SJSA1 (cell line): ENCODE results near the gene SCN7A. TPM values are rescaled to one million over a fixed set of nuclear protein-coding genes. Genes with fewer than 3 reads are reported as not detected.
"Not testable (repeated sequence)": the region's sequence is repeated elsewhere in the genome, so short reads cannot be mapped to it uniquely, and the experiment has no call there.

Experiments used
- DNase-seq, 2 experiments: peaks; one replicate each; pipeline ENCODE4 v3.0.0-alpha.2; 2015 to 2020; ENCODE audit warnings: low spot score in 2 of 2, low read depth in 1 of 2
- H3K27ac ChIP-seq: fragments of 250-450 bp; sonication (Bioruptor Pico); 2 replicates; pipeline ENCODE4 v1.5.1; 2020; ENCODE audit warnings: mild to moderate bottlenecking, moderate library complexity
- H3K27me3 ChIP-seq: fragments of 250-450 bp; sonication (Bioruptor Pico); replicated peaks from 2 replicates; pipeline ENCODE4 v1.5.1; 2020; ENCODE audit warnings: mild to moderate bottlenecking, moderate library complexity
- H3K36me3 ChIP-seq: fragments of 250-450 bp; sonication (Bioruptor Pico); 2 replicates; pipeline ENCODE4 v1.5.1; 2020; ENCODE audit warnings: mild to moderate bottlenecking
- H3K4me1 ChIP-seq: fragments of 250-450 bp; sonication (Bioruptor Pico); replicated peaks from 2 replicates; pipeline ENCODE4 v1.6.1; 2021; ENCODE audit warnings: mild to moderate bottlenecking
- H3K4me3 ChIP-seq: fragments of 250-450 bp; sonication (Bioruptor Pico); 2 replicates; pipeline ENCODE4 v1.5.1; 2020; ENCODE audit warnings: mild to moderate bottlenecking
- H3K9me3 ChIP-seq: fragments of 250-450 bp; sonication (Bioruptor Pico); replicated peaks from 2 replicates; pipeline ENCODE4 v1.5.1; 2020; ENCODE audit warnings: mild to moderate bottlenecking
- total RNA-seq: library from RNA; depleted of rRNA; stranded (reverse); fragments of >200 nt; shearing (Covaris generic); gene quantifications from 2 replicates; pipeline ENCODE4 v1.2.3, GENCODE V29; 2014

SCN7A gene
- total RNA-seq, 1 experiment from 2014 or later = 0.05 TPM

DNA sequence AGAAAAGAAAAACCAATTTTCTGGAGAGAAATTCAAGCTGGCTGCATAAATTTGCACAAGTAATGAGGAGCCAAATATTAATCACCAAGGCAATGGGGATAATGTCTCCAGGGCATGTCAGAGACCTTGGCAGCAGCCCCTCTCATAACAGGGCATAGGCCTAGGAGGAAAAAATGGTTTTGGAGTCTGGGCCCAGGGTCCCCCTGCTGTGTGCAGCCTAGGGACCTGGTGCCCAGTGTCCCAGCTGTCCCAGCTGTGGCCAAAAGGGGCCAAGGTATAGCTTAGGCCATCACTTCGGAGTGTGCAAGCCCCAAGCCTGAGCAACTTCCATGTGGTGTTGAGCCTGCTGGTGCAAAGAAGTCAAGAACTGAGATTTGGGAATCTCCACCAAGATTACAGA, 57.1 kb downstream of the SCN7A start:
- Histone ChIP-seq H3K9me3 (no peaks in the 10 kb centered on the region), H3K4me3 (no peak overlapping the region), H3K27me3 (0 out of 2 replicates have a peak, but pooled peaks cover 5% of the 10 kb centered on the region), H3K36me3 (no peaks in the 10 kb centered on the region), H3K27ac (no peak overlapping the region), H3K4me1 (no peaks in the 10 kb centered on the region)
- no peak for DNase-seq

DNA sequence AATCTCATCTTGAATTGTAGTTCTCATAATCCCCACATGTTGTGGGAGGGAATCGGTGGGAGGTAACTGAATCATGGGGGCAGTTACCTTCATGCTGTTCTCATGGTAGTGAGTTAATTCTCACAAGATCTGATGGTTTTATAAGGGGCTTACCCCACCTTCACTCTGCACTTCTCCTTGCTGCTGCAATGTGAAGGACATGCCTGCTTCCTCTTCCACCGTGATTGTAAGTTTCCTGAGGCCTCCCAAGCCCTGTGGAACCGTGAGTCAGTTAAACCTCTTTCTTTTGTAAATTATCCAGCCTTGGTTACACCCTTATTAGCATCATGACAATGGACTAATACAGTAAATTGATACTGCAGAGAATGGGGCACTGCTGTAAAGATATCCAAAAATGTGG, 57.9 kb downstream of the SCN7A start:
- H3K9me3 ChIP-seq = no peaks in the 10 kb centered on the region
- H3K4me1 ChIP-seq = no peaks in the 10 kb centered on the region
- DNase-seq = no peak
- H3K36me3 ChIP-seq = no peaks in the 10 kb centered on the region
- no peak overlapping the region for H3K4me3 ChIP-seq
- no peak overlapping the region for H3K27ac ChIP-seq
- H3K27me3 ChIP-seq = 0 out of 2 replicates have a peak, but pooled peaks cover 5% of the 10 kb centered on the region

DNA sequence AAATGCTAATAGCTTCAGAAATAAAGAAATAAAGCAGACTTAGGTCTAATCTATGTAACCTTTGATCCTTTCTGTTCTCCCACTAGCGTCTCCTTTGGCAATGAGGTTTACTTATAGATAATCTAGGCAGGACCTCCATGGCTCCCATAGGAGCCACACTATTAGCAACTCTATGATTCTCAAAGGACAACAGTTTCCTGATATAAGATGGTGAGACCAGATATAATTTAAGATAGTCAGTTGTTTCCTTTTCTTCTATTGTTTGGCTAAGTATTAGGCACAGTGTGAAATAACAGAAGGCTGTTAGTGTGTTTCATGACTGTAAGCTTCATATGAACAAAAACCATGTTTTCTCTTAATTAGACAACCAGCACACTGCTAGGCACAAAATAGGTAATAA, 59.6 kb downstream of the SCN7A start:
- no peaks in the 10 kb centered on the region for H3K9me3 ChIP-seq
- H3K4me1 ChIP-seq = no peaks in the 10 kb centered on the region

DNA sequence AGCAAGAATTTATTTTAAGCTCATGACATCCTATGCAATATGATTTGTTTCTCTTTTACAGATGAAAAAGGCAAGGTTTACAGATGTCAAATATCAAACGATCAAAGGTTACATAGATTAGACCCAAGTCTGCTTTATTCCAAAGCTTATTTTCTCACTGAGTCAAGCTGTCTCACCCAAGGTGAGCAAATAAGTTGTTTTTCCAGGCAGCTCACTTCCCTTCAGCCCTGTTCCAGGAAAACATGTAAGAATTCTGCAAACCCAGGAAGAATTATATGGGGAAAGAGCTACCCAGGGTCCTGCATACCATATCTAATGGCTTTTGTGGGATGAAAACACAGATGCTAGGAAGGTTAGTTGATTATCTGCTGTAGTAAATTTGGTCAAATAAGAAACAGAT, 60.6 kb downstream of the SCN7A start:
- H3K36me3 ChIP-seq = no peaks in the 10 kb centered on the region
- H3K27me3 ChIP-seq = 0 out of 2 replicates have a peak, but pooled peaks cover 5% of the 10 kb centered on the region
- no peak overlapping the region for H3K4me3 ChIP-seq
- DNase-seq = no peak
- no peaks in the 10 kb centered on the region for H3K9me3 ChIP-seq
- H3K27ac ChIP-seq = no peak overlapping the region
- no peaks in the 10 kb centered on the region for H3K4me1 ChIP-seq

More for the DNA sequence above, 59.6 kb downstream of the SCN7A start:
- Histone ChIP-seq H3K27me3 (0 out of 2 replicates have a peak, but pooled peaks cover 5% of the 10 kb centered on the region), H3K27ac (no peak overlapping the region), H3K36me3 (no peaks in the 10 kb centered on the region), H3K4me3 (no peak overlapping the region)
- no peak for DNase-seq

DNA sequence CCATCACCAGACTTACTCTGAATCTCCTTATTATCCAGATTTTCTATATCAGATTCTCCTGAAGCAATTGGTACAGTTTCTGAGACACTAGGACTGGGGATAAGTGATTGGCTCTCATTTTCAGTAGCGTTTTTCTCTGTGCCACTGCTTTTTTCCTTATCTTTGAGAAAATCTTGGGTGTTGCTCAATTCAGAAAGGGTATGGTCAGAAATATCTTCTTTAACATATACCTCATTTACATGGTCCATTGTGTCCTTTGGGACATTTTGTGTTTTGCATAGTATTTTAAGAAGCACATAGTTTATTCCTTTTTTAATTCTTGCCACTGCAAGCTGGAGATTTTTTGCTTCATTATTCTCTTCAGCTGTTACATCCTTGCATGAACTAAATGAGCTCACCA, 61.7 kb downstream of the SCN7A start:
- H3K27ac ChIP-seq = no peak overlapping the region
- DNase-seq = no peak
- no peaks in the 10 kb centered on the region for H3K4me1 ChIP-seq
- H3K9me3 ChIP-seq = no peaks in the 10 kb centered on the region
- H3K4me3 ChIP-seq = no peak overlapping the region
- H3K36me3 ChIP-seq = no peaks in the 10 kb centered on the region
- 0 out of 2 replicates have a peak, but pooled peaks cover 5% of the 10 kb centered on the region for H3K27me3 ChIP-seq

DNA sequence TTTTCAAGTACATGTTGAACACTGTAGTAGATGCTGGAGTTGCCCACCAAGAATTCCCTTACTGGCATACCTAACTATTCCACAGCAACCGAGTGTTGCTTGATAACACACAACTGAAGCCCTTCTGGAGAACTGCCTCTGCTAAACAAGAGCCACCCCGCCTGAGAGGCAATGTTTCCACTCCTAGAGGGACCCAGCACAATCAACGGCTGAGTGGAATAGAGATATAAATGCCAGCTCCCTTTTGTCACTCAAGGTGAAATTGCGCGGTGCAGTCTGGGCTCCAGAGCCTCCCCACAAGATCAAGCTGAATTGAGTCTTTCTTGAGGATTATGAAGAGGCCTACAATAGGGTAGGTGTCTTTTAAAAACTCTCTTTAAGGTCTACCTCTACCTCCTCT, 69.2 kb downstream of the SCN7A start:
- Histone ChIP-seq H3K36me3 (no peaks in the 10 kb centered on the region), H3K27ac (no peak overlapping the region), H3K9me3 (no peaks in the 10 kb centered on the region), H3K27me3 (no peaks in the 10 kb centered on the region), H3K4me3 (no peak overlapping the region), H3K4me1 (no peaks in the 10 kb centered on the region)
- no peak for DNase-seq

DNA sequence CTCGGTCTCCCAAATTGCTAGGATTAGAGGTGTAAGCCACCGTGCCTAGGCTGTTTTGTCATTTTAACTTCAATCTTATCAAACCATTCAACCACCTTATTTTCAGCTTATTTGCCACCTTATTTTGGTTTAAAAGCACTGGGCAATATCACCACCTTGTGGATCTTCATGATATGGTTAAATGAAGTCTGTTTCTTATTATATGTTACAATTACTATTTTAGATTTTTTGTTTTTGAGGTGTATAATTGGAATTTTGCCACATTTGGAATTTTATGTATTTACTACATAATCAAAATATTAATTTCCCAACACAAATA, 74.5 kb downstream of the SCN7A start:
- Histone ChIP-seq H3K4me1 (no peaks in the 10 kb centered on the region), H3K36me3 (no peaks in the 10 kb centered on the region), H3K4me3 (no peak overlapping the region), H3K27ac (no peak overlapping the region), H3K9me3 (0 out of 2 replicates have a peak, but pooled peaks cover 3% of the 10 kb centered on the region), H3K27me3 (no peaks in the 10 kb centered on the region)
- DNase-seq = peak in 1 of 2 experiments; percentile 44

DNA sequence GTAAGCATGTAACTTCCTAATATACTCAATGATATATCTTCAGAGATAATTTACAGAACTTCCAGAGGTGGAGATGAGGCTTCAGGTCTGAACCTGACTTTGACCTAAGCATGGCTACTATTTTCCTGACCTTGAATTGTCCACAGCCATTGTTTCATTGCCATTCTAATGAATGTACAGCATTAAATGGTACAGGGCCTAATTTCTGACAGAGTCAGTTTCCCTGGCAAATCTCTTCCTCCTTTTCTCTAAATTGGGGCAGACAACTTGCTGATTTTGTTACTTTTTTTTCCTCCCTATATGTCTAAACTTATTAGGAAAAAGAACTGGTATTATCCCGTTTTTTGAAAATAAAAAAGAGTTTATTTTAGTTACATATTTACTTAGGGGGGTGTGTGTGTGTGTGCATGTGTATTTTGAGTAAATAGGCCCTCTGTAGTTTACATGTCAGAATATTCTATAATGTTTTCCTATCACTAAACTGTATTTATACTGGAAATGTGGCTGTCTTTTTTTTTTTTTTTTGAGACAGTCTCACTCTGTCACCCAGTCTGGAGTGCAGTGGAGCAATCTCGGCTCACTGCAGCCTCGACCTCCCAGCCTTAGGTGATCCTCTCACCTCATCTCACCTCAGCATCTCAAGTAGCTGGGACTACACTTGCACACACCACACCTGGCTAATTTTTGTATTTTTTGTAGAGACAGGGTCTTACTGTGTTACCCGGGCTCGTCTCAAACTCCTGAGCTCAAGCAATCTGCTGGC, 75.0 kb downstream of the SCN7A start:
- H3K27ac ChIP-seq = no peak overlapping the region
- no peaks in the 10 kb centered on the region for H3K36me3 ChIP-seq
- DNase-seq = no peak

DNA sequence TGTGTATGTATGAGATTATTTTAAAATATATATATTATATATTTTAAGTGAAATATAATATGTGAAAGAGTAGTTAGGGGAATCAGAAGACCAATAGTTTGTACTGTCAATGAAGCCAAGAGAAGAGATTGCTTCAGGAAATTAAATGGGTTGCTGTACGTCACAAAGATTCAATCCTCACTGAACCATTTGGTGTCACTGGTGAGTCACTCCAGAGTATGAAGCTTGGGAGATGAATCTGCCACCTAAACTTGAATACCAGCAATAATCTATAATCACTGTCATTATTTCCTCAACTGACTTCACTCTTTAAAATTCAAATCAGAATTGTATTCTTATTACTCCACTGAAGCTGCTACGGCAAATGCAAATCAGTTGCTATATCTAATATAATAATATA, 76.4 kb downstream of the SCN7A start:
- Histone ChIP-seq H3K27me3 (no peaks in the 10 kb centered on the region), H3K4me3 (no peak overlapping the region), H3K36me3 (no peaks in the 10 kb centered on the region), H3K27ac (no peak overlapping the region), H3K9me3 (0 out of 2 replicates have a peak, but pooled peaks cover 3% of the 10 kb centered on the region), H3K4me1 (peaks cover 10% of the 10 kb centered on the region)
- no peak for DNase-seq

More for the DNA sequence above, 75.0 kb downstream of the SCN7A start:
- Histone ChIP-seq H3K9me3 (0 out of 2 replicates have a peak, but pooled peaks cover 3% of the 10 kb centered on the region), H3K4me3 (no peak overlapping the region), H3K4me1 (no peaks in the 10 kb centered on the region), H3K27me3 (no peaks in the 10 kb centered on the region)

DNA sequence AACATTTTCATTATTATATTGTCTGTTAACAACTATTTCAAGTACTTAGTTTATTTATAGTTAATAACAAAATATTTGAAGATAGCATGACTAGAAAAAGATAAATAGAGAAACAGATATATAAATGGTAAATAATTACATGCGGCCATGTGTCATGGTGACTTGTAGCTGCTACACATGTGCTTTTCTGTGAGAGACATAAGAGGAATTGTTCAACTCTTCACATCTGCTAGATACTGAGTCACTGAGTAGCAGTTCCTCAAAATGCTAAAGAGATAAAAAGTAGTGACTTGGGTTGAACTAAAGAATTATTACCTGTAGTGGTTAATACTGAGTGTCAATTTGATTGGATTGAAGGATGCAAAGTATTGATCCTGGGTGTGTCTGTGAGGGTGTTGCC, 80.8 kb downstream of the SCN7A start:
- no peaks in the 10 kb centered on the region for H3K36me3 ChIP-seq
- H3K4me3 ChIP-seq = no peak overlapping the region
- peak overlapping the region; percentile 96 for H3K27ac ChIP-seq
- no peaks in the 10 kb centered on the region for H3K9me3 ChIP-seq
- peaks cover 36% of the 10 kb centered on the region for H3K4me1 ChIP-seq
- no peaks in the 10 kb centered on the region for H3K27me3 ChIP-seq
- no peak for DNase-seq

DNA sequence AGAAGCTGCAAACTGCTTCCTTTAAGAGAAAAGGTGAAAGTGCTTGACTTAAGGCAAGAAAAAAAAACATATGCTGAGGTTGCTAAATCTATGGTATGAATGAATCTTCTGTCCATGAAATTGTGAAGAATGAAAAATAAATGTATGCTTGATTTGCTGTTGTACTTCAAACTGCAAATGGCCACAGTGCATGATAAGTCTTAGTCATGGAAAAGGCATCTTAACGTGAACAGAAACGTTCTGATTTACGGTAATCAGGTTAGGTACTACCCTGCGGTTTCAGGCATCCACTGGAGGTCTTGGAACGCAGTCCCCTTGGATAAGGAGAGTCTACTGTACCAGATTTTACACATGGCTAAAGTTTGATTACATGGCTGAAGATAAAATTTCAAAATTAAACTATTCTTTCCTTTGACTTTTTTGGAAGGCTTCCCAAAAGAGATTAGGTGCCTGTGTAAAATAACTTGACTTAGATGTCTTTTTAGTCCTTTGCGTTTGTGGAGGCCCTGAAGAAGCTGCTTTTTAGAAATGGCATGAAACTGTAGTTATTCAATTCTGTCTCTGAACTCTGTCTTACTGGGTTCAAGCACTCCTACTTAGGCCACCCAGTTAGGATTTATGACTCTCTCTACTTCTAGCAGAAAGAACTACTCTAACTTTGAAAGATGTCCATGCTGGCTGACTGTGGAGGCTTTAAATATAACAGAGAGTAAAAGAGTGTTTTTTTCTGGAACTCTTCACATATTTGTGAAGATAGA, 82.4 kb downstream of the SCN7A start:
- peaks cover 36% of the 10 kb centered on the region for H3K4me1 ChIP-seq
- DNase-seq = peak; percentile 61 to 80
- H3K9me3 ChIP-seq = no peaks in the 10 kb centered on the region
- H3K27me3 ChIP-seq = no peaks in the 10 kb centered on the region
- no peak overlapping the region for H3K4me3 ChIP-seq
- no peaks in the 10 kb centered on the region for H3K36me3 ChIP-seq
- peak overlapping the region; percentile 96 for H3K27ac ChIP-seq

DNA sequence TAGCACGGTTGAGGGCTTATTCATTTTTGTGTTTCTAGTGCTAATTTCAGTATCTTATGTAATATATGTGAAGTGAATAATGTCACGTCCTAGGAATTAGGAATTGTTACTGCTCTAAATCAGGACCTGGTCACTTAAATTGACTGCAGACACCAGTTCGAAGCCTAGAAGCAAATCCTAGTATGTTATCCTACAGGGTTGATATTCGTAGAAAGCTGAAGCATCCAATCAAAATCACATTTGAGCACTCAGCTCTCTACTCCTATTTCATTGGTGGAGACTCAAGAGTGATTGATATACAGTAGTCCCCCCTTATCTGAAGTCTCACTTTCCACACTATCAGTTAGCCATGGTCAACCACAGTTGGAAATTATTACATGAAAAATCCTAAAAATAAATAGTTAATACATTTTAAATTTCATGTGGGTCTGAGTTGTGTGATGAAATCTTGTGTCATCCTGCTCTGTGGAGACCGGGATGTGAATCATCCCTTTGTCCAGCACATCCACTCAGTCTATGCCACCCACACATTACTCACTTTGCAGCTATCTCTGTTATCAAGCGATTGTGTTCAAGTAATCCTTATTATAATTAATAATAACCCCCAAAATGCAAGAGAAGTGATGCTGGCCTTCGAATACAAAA, 83.1 kb downstream of the SCN7A start:
- Histone ChIP-seq H3K4me3 (no peak overlapping the region), H3K4me1 (peaks cover 36% of the 10 kb centered on the region), H3K36me3 (no peaks in the 10 kb centered on the region), H3K27ac (peak overlapping the region; percentile 96), H3K27me3 (no peaks in the 10 kb centered on the region), H3K9me3 (no peaks in the 10 kb centered on the region)
- DNase-seq = peak; percentile 80 to 87

DNA sequence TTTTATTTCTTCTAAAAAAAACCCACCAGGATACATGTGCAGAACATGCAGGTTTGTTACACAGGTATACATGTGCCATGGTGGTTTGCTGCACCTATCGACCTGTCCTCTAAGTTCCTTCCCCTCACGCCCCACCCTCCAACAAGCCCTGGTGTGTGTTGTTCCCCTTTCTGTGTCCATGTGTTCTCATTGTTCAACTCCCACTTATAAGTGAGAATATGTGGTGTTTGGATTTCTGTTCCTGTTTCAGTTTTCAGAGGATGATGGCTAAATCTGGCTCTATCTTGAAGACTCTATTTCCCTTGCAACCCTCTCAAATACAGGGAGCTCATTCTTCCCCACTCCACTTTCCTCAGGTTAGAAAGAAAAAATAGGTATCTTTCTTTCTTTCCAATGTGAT, 86.3 kb downstream of the SCN7A start:
- not testable (repeated sequence) for H3K4me3 ChIP-seq, H3K27me3 ChIP-seq, H3K36me3 ChIP-seq, H3K9me3 ChIP-seq, H3K27ac ChIP-seq, DNase-seq
- peaks cover 41% of the 10 kb centered on the region for H3K4me1 ChIP-seq

DNA sequence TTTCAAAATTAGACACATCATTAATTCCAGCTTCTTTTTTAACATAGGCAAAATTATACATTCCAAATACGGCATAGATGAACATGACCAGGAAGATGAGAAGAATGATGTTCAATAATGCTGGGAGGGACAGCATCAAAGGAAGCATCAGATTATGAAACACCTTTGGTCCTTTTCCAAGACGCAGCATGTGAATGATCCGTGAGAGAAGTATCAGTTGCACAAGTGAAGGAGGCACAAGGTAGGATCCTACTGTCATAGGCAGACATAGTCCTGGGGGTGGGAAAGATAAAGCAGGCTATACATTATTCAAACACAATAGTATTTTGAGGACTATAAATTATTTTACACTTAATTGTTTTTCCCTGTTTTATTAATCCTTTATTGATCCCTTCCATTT, 87.7 kb downstream of the SCN7A start:
- Histone ChIP-seq H3K4me3 (no peak overlapping the region), H3K9me3 (no peaks in the 10 kb centered on the region), H3K36me3 (no peaks in the 10 kb centered on the region), H3K27me3 (no peaks in the 10 kb centered on the region), H3K4me1 (peaks cover 27% of the 10 kb centered on the region), H3K27ac (no peak overlapping the region)
- no peak for DNase-seq
